ENCODE measurements around the gene CD101. TPM values are rescaled to one million over a fixed set of nuclear protein-coding genes. Genes with fewer than 3 reads are reported as not detected.

Gene CD101
- total RNA-seq, 1 experiment from 2014 or later = 11.0 TPM

DNA sequence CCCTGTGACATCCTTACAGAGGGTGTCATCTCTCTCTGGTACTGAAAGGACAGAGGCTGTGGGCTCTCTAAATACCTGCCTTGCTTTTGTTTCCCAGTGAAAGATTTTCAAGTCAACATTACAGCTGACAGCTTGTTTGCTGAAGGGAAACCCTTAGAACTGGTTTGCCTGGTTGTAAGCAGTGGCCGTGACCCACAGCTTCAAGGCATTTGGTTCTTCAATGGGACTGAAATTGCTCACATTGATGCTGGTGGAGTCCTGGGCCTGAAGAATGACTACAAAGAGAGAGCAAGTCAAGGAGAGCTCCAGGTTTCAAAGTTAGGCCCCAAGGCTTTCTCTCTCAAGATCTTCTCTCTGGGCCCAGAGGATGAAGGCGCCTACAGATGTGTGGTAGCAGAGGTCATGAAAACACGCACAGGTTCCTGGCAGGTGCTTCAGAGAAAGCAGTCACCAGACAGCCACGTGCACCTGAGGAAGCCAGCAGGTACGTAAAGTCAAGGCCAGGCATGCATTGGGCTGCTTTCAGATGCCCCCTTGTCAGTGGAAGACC, 11.8 kb downstream of the CD101 start:
- DNase-seq (ENCODE audit: low read depth) = no peak

DNA sequence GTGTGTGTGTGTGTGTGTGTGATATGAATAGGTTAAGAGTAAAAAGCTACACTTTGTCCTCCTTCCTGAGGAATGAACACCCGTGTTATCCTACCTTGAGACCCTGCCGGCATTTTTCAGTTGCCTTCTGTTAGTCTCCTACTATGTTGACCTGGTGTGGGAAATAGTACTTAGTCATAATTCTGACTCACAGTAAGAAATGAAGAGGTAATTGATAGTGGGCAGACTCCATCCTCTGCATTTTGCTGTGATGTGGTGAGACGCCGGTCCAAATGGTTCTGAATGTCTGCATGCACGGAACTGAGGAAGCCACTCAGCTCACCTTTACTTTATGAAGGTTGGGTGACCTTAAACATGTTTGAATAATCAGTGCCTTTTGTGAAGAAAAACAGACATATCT, 12.6 kb downstream of the CD101 start:
- DNase-seq (ENCODE audit: low read depth) = peak; percentile 70

DNA sequence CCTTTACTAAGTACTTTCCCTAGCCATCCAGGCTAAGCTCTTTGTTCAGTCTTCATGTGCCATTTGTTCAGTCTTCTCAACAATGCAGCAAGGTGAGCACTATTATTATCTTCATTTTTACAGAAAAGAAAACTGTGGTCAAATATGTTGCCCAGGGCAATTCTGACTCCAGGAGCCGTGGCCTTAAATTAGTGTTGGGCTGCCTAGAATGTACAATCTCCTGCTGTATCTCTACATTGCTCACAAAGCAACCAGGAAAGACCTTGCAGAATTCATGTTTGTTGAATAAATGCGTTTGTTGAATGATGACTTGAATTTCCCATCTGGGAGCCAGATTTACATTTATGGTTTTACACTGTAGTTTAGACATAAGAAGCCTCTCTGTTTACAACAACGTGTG, 14.2 kb downstream of the CD101 start:
- DNase-seq (ENCODE audit: low read depth) = no peak

DNA sequence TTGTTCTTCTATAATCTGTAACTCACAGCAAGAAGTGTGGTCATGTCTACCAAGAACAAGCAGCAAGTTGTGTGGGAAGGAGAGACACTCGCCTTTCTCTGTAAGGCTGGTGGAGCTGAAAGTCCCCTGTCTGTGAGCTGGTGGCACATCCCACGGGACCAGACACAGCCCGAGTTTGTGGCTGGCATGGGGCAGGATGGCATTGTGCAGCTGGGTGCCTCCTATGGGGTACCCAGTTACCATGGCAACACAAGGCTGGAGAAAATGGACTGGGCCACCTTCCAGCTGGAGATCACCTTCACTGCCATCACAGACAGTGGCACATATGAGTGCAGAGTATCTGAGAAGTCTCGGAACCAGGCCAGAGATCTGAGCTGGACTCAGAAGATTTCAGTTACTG, 15.5 kb downstream of the CD101 start:
- DNase-seq (ENCODE audit: low read depth) = no peak

DNA sequence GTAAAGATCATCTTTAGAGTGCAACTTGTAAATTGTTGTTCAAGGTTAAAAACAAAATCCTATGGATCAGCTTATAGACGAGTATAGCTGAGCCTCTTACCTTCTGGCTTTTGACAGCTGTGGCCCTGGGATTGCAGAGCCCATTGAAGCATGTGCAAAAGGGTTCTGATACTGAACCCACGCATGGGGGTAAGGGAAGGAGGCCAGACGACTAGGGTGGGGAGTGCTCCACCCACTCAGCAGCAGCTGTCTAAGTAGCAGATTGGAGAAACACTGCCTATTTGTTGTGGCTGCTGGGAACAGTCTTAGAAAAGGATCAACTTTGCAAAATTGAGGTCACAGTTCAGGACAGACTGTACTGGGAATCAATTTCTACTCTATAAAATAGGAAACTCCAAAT, 16.1 kb downstream of the CD101 start:
- DNase-seq (ENCODE audit: low read depth) = no peak

DNA sequence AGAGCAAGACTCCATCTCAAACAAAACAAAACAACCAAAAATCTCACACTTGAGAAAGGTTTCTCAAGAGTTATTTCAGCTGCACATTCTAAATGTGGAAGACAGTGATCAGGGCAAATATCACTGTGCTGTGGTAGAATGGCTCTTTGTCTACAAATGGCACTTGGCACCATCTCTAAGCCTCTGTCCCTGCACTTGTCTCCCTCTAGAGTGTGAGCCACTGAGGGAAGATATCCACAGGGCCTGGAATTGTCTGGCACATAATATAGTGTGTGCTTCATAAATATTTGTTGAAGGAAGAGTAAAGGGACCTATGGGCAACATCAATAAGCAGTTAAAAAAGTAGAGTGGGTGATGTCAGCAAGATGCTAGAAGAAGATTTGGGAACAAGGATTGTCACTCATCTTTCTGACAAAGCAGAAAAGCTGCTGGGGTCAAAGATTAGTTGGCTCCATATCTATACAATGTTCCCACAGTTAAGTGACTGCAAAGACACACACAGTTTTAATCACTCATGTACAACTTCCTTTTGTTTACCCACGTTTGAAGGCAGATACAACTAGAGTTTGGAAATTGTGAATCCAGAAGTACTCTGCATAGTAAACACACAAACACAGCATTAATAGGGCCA, 19.1 kb downstream of the CD101 start:
- DNase-seq (ENCODE audit: low read depth) = no peak

DNA sequence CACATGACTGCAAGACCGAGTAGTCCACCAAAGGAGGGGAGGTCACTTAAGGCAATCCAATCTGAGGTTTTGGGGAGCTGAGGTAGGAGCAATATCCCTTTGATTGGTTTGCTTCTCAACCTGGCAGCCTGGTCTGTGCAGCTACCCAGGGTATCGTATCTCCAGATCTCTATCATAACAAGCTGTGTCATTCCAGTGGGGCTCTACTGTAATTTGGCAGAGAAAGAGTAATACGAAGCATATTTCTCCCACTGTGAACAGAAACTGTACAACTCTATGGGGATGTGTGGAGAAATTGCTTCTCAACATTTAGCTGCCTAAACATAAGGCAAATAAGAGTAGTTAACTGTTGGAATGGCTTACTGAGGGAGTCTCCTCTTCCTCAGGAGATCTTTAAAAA, 20.6 kb downstream of the CD101 start:
- DNase-seq (ENCODE audit: low read depth) = no peak

DNA sequence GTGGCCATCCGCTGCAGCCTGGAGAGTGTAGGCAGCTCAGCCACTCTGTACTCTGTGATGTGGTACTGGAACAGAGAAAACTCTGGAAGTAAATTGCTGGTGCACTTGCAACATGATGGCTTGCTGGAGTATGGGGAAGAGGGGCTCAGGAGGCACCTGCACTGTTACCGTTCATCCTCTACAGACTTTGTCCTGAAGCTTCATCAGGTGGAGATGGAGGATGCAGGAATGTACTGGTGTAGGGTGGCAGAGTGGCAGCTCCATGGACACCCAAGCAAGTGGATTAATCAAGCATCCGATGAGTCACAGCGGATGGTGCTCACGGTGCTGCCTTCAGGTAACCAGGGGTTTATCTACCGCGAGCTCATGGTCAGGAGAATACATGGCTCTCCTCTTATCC, 24.0 kb downstream of the CD101 start:
- DNase-seq (ENCODE audit: low read depth) = no peak

DNA sequence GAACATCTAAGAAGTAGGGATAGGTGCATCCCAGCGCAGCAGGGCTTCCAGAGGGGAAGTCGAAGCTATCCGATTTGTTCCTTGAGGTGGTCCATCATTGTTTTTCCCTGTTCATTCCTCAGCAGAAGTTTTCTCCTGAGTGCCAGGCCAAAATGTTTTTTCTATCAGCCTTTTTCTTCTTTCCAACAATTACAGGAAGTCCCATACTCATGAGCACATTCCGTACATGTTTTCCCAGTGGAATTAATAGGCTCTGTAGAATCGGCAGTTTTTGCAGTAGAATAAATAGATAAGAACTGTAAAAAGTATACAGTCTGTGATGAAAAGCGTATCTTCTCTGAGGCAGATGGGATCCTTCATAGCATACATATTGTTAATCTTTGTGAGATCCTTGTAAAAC, 24.8 kb downstream of the CD101 start:
- DNase-seq (ENCODE audit: low read depth) = no peak

DNA sequence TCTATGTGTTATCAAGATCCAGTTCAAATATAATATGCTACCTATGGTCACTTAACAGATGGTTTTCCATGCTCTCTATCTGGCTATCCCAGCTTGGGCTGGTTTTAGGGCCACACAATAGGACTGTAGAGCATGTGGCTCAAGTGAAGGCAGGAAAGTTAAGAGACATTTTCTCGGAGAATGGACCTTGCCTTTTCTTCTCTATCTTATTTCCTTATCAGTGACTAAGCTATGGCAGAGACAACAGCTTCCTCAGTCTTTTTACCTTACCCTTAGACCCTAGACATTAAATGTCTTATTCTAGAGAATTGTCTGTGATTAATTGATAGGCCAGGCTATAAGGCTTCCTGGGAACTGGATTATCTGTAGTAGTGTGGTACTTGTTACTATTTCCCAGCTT, 28.1 kb downstream of the CD101 start:
- no peak for DNase-seq (ENCODE audit: low read depth)

DNA sequence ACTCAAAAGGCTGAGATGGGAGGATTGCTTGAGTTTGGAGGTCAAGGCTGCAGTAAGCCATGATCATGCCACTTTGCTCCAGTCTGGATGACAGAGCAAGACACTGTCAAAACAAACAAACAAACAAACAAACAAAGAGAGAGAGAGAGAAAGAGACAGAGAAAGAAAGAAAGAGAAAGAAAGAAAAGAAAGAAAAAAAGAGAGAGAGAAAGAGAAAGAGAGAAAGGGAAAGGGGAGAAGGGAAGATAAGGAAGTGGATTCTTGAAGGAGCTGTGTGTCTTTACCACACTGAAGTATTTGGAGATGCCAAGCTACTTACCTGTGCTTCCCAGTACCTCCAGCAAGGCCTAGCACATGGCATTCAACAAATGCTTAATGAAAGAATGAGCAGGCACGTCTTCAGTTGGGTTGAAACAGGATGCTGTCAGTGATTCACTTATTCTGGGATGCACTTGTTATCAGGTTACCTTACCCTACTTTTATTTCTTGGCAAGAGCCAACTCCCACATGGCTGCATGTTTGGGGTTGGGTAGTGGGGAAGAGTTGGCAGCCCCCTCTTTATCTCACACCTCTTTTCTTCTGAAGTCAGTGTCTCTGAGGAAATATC, 28.8 kb downstream of the CD101 start:
- DNase-seq (ENCODE audit: low read depth) = no peak

DNA sequence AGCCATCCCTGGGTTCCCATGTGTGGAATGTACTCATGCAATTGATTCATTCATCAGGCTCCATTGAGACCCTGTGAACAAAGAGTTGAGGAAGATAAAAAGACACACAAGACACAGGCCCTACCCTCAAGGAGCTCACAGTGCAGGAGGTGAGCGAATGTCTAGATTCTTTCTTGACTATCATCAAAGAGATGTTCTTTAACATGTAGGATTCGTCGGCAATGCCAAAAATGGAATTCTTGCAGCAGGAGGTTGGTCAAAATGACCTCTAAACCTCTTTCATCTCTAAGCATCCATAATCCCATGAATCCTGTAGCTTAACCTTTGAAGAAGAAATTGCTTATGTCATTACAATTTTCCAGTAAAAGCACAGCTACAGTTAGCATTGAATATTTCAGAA, 30.7 kb downstream of the CD101 start:
- DNase-seq (ENCODE audit: low read depth) = no peak

DNA sequence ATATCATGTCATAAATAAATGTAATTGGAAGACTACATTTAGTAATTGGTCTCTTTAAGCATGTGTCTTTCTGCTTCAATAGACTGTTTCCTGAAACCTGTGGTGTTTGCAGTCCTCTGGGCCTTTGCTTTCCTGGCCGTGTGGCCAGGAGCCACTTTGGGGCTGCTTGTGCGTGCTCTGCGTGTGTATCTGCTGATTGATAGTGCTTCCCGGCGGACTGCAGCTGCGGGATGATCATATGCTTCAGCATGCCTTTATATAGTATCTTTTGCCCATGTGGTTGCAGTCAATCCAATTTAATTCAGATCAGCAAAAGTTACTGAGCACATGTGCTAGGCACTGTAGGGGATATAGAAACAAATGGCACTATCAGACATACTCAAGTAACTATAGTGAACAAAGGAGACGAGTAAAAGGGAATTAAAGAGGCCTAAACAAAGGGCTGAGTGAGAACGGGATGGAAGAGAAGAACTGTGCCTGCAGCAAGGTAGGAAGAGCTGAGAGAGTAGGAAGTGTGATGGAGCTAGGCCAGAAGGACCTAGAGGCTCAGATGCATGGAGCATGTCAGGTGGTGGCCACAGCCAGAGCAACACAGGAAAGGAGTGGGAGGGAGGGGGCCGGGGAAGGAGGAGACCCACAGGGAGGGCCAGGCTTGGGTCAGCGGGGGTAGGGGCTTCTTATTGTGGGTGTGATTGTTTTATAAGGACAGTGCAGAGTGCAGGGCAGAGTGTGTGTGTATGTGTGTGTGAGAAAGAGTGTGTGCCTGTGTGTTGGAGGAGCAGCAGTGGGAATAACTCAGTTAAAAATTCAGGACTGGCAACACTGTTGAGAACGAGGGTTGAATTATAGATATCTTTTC, 31.4 kb downstream of the CD101 start:
- no peak for DNase-seq (ENCODE audit: low read depth)

DNA sequence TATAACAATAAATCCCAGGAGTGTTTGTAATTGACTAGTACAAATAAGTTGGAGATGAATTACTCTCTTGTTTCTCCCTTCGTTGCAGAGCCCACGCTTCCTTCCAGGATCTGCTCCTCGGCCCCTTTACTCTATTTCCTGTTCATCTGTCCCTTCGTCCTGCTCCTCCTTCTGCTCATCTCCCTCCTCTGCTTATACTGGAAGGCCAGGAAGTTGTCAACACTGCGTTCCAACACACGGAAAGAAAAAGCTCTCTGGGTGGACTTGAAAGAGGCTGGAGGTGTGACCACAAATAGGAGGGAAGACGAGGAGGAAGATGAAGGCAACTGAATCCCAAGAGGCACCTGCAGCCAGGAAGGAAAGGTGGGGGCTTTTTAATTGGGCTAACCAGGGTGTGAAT, 32.2 kb downstream of the CD101 start:
- no peak for DNase-seq (ENCODE audit: low read depth)

DNA sequence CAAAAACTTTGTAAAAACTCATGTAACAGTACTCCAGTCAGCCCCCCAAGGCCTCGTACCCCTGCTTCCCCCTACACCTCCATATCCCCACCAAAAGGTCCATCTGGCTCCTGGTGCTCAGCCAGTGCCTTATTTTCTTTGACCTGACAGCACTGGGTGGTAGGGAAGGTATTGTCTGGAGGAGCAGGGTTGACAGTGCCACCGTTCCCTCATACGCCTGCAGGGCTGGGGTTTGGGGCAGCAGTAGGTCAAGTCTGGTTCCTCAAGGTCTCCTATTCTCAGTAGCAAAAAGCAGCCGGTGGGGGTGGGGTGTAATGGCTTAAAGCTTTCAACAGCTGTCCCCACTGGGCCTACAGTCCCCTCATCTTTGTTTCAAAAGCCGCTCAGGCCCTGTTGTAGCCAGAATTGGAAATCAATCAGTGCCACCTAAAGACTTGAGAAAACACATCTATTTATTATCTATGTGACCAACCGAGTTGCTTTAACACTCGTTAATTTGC, 33.3 kb downstream of the CD101 start:
- DNase-seq (ENCODE audit: low read depth) = no peak

DNA sequence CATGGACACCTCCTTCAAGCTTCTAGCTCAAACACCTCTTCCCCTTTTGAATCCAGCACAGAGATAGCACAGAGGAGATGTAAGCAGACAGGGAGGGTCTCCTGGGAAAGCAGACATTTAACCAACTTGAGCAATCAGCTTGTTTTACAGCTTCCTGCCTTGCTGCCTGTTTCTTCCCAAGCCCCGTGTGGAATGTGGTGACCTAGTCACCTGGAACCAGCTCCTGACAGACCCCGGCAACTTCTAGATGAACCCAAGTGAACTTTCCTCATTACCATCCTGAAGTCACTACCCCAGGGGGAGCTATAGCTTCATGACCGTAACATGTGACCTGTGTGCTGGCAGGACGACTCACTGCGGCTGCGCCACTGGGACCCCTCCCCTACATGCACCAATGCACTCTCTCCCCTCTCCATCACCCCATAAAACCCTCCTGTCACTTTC, 34.5 kb downstream of the CD101 start:
- no peak for DNase-seq (ENCODE audit: low read depth)

DNA sequence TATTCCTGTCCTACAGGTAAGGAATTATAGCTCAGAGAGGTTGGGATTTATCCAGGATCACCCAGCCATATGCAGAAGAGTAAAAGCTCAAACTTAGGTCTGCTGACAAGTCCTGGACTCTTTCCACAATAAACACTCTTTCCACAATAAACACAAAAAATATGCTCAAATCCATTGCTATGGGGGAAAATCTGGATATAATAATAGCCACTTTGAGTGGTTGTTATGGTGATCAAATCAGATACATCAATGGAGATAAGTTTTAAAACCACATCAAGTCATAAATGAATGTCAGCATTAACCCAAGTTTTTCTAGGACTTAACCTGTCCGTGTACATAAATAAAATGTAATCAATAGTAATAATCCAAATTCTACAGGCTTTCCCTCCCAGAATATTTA, 36.2 kb downstream of the CD101 start:
- no peak for DNase-seq (ENCODE audit: low read depth)

DNA sequence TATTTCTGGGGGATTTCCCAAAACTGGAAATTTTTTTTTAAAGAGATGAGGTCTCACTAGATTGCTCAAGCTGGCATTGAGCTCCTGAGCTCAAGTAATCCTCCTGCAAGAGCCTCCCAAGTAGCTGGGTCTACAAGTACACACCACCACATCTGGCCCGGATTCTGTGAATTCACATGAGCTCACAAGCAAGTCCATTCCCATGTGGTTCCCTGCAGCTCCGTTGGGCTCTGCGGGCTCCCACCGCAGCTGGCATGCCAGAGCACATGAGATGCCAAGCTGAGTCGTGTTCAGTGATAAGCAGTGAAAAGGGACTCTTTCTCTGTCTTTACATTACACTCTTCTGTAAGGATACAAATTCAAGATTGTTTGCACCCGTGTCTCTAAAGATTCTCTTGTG, 36.7 kb downstream of the CD101 start:
- no peak for DNase-seq (ENCODE audit: low read depth)

DNA sequence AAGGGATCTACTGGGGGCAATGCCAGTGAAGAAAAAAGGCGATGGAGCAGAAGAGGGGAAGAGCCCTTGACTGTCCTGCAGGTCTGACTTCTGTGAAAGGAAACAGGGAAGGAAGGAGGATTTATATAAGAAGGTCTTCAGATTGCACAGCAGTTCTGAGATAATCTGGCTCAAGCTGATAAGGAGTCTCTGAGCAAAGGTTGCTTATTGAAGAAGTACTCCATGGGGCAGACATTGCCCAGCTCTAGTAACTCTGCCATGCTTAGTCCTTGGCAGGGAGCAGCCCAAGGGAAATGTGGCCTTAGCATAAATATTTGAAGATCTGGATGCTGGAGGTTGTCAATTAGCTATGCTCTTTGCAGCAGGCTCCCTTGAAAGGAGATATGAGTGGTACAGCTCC, 42.7 kb downstream of the CD101 start:
- no peak for DNase-seq (ENCODE audit: low read depth)

DNA sequence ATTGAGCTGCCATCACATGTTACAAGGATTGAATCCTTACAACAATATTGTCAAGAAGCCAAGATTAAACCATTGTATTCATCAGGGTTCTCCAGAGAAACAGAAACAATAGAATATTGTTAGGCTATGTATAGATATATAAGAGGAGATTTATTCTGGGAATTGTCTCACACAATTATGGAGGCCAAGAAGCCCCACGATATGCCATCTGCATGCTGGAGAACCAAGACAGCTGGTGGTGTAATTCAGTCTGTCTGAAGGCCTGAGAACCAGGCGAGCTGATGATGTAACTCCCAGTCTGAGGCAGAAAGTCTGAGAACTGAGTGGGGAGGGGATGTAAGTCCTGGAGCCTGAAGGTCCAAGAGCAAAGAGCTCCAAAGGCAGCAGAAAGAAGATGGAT, 44.1 kb downstream of the CD101 start:
- no peak for DNase-seq (ENCODE audit: low read depth)

DNA sequence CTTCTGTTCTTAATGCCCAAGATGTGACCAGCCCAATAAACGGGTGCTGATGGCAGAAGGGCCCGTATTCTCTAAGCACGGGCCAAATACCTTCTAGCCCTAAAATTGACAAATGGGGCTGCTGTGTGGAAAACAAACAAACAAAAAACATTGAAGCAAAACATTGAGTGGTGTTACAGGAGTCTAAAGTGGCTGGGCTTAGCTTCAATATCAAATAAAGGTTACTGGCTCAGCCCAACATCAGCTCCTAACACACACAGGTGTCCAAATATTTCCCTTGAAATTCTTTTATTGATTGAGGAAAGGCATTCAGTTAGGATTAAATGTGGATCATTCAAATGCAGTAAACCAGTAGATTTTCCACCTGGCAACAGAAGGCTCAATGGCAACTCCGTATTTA, 45.2 kb downstream of the CD101 start:
- no peak for DNase-seq (ENCODE audit: low read depth)

DNA sequence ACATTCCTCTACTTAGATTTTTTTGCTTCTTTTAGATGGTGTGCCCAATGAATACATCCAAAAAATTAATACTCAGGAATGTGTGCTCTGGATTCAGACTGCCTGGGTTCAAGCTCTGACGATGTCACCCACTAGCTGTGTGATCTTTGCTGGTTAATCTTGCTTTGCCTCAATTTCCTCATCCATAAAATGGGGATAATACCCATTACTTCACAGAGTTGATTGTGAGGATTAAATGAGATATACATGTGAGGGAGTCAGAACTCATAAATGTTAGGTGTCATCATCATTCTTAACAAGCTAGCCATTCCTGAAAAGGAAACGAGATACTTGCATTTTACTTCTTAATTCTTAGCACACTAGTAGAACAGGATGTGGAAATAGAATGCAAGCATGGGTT, 45.7 kb downstream of the CD101 start:
- DNase-seq (ENCODE audit: low read depth) = no peak

DNA sequence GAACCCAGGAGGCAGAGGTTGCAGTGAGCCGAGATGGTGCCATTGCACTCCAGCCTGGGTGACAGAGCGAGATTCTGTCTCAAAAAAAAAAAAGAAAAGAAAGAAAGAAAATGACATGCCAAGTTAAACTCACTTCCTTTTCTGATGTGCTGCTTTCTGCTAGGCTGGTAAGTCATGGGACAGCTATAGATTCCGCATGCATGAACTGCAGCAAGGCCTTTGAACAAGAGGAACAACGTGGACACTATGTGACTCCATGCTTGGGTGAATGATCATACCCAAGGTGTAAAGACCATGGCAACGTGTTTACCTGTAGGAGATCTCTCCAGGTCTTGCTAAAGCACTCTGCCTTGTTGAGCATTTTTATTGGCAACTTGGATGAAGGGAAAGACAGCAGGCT, 48.3 kb downstream of the CD101 start:
- DNase-seq (ENCODE audit: low read depth) = no peak

Measured in Daoy (cell line).